ENCODE data around the gene TTC27.

GRCh38 chr2:32711219-32711618, 83.4 kb downstream of the TTC27 start:
- TF ChIP-seq CTCF (IDR thresholded peaks at IDR 0.05; ENCODE audit: low read depth, low read length, missing input control) (no peak), JUND (IDR thresholded peaks at IDR 0.05) (no peak), GABPA (IDR thresholded peaks at IDR 0.05 in 1 of 2, conservative IDR thresholded peaks at IDR 0.05 in 1 of 2) (no peak)
- TF ChIP-seq, protein P1, sequence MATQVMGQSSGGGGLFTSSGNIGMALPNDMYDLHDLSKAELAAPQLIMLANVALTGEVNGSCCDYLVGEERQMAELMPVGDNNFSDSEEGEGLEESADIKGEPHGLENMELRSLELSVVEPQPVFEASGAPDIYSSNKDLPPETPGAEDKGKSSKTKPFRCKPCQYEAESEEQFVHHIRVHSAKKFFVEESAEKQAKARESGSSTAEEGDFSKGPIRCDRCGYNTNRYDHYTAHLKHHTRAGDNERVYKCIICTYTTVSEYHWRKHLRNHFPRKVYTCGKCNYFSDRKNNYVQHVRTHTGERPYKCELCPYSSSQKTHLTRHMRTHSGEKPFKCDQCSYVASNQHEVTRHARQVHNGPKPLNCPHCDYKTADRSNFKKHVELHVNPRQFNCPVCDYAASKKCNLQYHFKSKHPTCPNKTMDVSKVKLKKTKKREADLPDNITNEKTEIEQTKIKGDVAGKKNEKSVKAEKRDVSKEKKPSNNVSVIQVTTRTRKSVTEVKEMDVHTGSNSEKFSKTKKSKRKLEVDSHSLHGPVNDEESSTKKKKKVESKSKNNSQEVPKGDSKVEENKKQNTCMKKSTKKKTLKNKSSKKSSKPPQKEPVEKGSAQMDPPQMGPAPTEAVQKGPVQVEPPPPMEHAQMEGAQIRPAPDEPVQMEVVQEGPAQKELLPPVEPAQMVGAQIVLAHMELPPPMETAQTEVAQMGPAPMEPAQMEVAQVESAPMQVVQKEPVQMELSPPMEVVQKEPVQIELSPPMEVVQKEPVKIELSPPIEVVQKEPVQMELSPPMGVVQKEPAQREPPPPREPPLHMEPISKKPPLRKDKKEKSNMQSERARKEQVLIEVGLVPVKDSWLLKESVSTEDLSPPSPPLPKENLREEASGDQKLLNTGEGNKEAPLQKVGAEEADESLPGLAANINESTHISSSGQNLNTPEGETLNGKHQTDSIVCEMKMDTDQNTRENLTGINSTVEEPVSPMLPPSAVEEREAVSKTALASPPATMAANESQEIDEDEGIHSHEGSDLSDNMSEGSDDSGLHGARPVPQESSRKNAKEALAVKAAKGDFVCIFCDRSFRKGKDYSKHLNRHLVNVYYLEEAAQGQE (IDR thresholded peaks at IDR 0.05) = no peak

Data from liver (tissue), 3 donors.